Measurements from ENCODE around the gene CD74. TPM values are rescaled to one million over a fixed set of nuclear protein-coding genes. Genes with fewer than 3 reads are reported as not detected.

CD74 gene
- total and polyA plus RNA-seq, 12 donors: 120 to 2,270 (median 299) TPM

DNA sequence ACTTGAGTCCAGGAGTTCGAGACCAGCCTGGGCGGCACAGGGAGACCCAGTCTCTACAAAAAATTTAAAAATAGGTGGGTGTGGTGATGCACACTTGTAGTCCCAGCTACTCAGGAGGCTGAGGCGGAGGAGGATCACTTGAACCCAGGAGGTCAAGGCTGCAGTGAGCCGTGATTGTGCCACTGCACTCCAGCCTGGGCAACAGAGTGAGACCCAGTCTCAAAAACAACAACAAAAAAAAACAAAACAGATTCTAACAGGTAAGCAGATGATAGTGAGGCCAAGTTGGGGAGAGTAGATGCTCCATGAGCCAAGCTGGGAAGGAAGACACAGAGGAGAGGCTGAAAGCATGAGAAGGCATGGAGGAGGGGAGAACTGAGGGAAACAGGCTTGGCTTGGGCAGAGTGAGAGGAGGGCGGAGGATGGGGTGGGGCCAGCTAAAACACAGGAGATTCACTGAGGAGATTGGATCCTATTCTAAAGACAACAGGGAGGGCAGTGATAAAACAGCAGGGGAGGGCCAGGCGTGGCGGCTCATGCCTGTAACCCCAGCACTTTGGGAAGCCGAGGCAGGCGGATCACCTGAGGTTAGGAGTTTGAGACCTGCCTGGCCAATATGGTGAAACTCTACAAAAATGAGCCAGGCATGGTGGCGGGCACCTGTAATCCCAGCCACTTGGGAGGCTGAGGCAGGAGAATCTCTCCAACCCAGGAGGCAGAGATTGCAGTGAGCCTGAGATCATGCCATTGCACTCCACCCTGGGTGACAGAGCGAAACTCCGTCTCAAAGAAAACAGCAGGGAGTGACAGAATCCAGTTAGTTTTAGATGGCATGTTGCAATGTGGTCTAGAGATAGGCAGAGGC lies 28.5 kb upstream of the CD74 start:
- intact Hi-C loops (cut with DNase I): no loop called here
- TF ChIP-seq CTCF (IDR thresholded peaks at IDR 0.05): no peak
- no peak for DNase-seq
- Histone ChIP-seq H3K4me3 (peak overlapping the region in 1 of 10 donors; percentile 24), H3K27me3 (no peaks in the 10 kb centered on the region), H3K9me3 (no peaks in the 10 kb centered on the region), H3K27ac (peak overlapping the region in 9 of 10 donors; percentile 37 to 79 (median 65)), H3K4me1 (peaks cover 0 to 19% (median 13%) of the 10 kb centered on the region in 9 donors), H3K36me3 (peaks cover 0 to 54% (median 33%) of the 10 kb centered on the region in 9 donors)
- WGBS, 2 donors: 88 to 91% methylated on average over 12 of the region's 12 CpGs
- ATAC-seq: peak in 3 of 8 donors; percentile 2 to 16 (median 4)

DNA sequence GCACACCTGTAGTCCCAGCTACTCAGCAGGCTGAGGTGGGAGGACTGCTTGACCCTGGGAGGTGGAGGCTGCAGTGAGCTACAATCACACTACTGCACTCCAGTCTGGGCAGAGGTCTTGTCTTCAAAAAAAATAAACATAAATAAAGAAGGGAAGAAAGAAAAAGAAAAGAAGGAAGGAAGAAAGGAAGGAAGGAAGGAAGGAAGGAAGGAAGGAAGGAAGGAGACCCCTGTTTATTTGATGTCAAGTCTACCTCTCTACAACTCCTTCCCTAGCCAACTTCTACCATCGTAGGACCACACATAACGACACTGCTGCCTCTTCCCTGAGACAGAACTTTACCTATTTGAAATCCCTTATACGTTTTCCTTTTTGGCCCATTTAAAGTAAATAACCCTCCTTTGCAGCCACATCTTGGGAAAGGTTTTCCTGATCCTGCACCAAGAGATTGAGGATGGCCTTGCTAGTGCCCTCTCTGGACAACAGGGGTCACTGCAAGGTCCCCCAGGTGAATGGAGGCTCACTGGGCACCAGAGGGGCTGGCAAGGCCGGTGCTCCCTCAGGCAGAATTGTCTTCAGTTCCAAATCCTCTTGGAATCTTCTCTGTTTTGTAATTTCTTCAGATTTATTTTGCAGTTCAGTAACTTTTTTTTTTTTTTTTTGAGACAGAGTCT lies 26.3 kb upstream of the CD74 start:
- H3K27me3 ChIP-seq: no peaks in the 10 kb centered on the region
- H3K4me1 ChIP-seq: peaks cover 0 to 24% (median 14%) of the 10 kb centered on the region in 9 donors
- DNase-seq (no peak), ATAC-seq (no peak)
- intact Hi-C loops (cut with DNase I): loop anchor here in 9 of 10 donors (5.0 to 10.0 kb wide), 6 partner anchors 37 to 304 kb away; partner anchors contain the start of genes CDX1 (in 1 of the 9) and TCOF1 (in 1 of the 9)
- WGBS, 2 donors: 50 to 52% methylated on average over 4 of the region's 4 CpGs
- no peak overlapping the region for H3K27ac ChIP-seq
- H3K9me3 ChIP-seq: no peaks in the 10 kb centered on the region
- H3K36me3 ChIP-seq: peaks cover 0 to 32% (median 11%) of the 10 kb centered on the region in 9 donors
- peak in 8 of 9 donors; percentile 32 to 70 (median 53) for TF ChIP-seq CTCF (IDR thresholded peaks at IDR 0.05)
- no peak overlapping the region for H3K4me3 ChIP-seq

DNA sequence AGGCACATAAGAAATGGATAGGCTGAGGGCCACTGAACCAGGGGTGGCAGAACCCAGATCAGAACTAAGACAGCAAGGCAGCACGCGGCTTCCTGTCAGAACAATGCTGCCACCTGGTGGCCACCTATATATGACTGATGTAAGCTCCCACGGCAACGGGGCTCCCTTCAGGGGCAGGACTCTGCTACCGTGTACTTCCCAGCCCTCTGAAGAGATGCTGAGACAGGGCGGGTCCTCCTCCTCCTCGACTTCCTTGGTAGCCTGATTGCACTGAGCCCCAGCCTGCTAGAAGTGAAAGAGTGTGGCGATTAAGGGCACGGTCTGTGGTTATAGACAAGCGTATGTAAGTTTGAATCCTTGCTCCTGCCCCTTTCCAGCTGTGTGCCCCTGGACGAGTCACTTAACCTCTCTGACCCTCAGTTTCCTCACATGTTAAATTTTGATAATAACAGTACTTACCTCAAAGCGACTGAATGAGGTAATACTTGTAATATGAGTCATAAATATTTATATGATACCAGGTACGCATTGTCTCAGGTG lies 23.5 kb upstream of the CD74 start:
- Histone ChIP-seq H3K36me3 (peaks cover 0 to 5% (median 0%) of the 10 kb centered on the region in 9 donors), H3K4me1 (peaks cover 0 to 20% (median 9%) of the 10 kb centered on the region in 9 donors), H3K4me3 (no peak overlapping the region), H3K27me3 (no peaks in the 10 kb centered on the region), H3K27ac (no peak overlapping the region), H3K9me3 (no peaks in the 10 kb centered on the region)
- ATAC-seq: peak; percentile 79 to 90 (median 90)
- WGBS, 2 donors: 19 to 20% methylated on average over 13 of the region's 13 CpGs
- intact Hi-C loops (cut with DNase I): loop anchor here in 9 of 10 donors (1.0 to 10.0 kb wide), 7 partner anchors 34 to 301 kb away; partner anchors contain the start of genes CDX1 (in 1 of the 9) and TCOF1 (in 1 of the 9)
- TF ChIP-seq CTCF (IDR thresholded peaks at IDR 0.05): peak; percentile 81 to 93 (median 90)
- DNase-seq: peak; percentile 77 to 90

DNA sequence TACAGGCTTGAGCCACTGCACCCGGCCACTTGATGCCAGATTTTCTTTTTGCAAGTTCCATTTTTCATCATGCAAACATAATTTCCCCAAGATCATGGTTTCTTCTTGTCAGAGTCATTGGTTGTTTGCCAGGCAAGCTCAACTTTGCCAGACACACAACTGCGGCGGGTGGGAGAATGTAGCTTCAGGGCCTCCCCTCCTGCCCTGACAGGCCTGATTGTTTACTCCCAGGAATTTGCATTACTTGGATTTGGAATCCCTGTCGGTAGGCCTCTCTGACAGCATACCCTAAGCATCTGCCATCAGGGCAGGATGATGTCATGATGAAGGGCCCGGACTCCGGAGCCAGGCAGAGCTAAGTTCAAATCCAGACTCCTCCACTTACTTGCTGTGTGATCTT lies 21.8 kb upstream of the CD74 start:
- no peak overlapping the region for H3K4me3 ChIP-seq
- no peak overlapping the region for H3K27ac ChIP-seq
- H3K27me3 ChIP-seq: no peaks in the 10 kb centered on the region
- H3K9me3 ChIP-seq: no peaks in the 10 kb centered on the region
- peaks cover 0 to 19% (median 8%) of the 10 kb centered on the region in 9 donors for H3K4me1 ChIP-seq
- TF ChIP-seq CTCF (IDR thresholded peaks at IDR 0.05): no peak
- no peak for DNase-seq
- intact Hi-C loops (cut with DNase I): loop anchor here in 7 of 10 donors (5.0 to 10.0 kb wide), 5 partner anchors 37 to 300 kb away; partner anchors contain the start of genes CDX1 (in 1 of the 7) and TCOF1 (in 1 of the 7)
- no peak for ATAC-seq
- no peaks in the 10 kb centered on the region for H3K36me3 ChIP-seq
- WGBS, 2 donors: 67 to 68% methylated on average over 6 of the region's 6 CpGs
